HEK293T (cell line): ENCODE data around the gene MPRIP.

Experiments used
- ARNT ChIP-seq: fragments of 450-650 bp; IDR thresholded peaks from 2 replicates; pipeline ENCODE4 v1.6.1; 2017; ENCODE audit warnings: mild to moderate bottlenecking
- CTBP1 ChIP-seq: fragments of 450-650 bp; IDR thresholded peaks from 2 replicates; pipeline ENCODE4 v1.6.1; 2016; ENCODE audit warnings: borderline replicate concordance
- ELF4 ChIP-seq: fragments of 450-650 bp; IDR thresholded peaks from 2 replicates; pipeline ENCODE4 v1.6.1; 2017; ENCODE audit warnings: antibody characterized with exemption
- FOXK2 ChIP-seq: fragments of 450-650 bp; IDR thresholded peaks from 2 replicates; pipeline ENCODE4 v1.6.1; 2016; ENCODE audit warnings: mild to moderate bottlenecking
- FOXM1 ChIP-seq: fragments of 450-650 bp; IDR thresholded peaks from 2 replicates; pipeline ENCODE4 v1.6.1; 2017; ENCODE audit warnings: mild to moderate bottlenecking, borderline replicate concordance
- HDGF ChIP-seq: fragments of 450-650 bp; IDR thresholded peaks from 2 replicates; pipeline ENCODE4 v1.6.1; 2017; ENCODE audit warnings: antibody characterized with exemption, borderline replicate concordance
- L3MBTL2 ChIP-seq: fragments of 450-650 bp; conservative IDR thresholded peaks from 2 replicates; pipeline ENCODE4 v1.6.1; 2016; ENCODE audit warnings: mild to moderate bottlenecking
- NFRKB ChIP-seq: fragments of 450-650 bp; IDR thresholded peaks from 2 replicates; pipeline ENCODE4 v1.6.1; 2016; ENCODE audit warnings: mild to moderate bottlenecking, moderate library complexity
- SP1 ChIP-seq: fragments of 450-650 bp; IDR thresholded peaks from 2 replicates; pipeline ENCODE4 v1.6.1; 2017
- SUZ12 ChIP-seq: fragments of 450-650 bp; IDR thresholded peaks from 2 replicates; pipeline ENCODE4 v1.6.1; 2016; ENCODE audit warnings: mild to moderate bottlenecking
- TARDBP ChIP-seq: fragments of 450-650 bp; IDR thresholded peaks from 2 replicates; pipeline ENCODE4 v1.6.1; 2016
- TF ChIP-seq, protein P1 (sequence below): fragments of 450-650 bp; IDR thresholded peaks from 2 replicates; pipeline ENCODE4 v1.6.1; 2016

DNA sequence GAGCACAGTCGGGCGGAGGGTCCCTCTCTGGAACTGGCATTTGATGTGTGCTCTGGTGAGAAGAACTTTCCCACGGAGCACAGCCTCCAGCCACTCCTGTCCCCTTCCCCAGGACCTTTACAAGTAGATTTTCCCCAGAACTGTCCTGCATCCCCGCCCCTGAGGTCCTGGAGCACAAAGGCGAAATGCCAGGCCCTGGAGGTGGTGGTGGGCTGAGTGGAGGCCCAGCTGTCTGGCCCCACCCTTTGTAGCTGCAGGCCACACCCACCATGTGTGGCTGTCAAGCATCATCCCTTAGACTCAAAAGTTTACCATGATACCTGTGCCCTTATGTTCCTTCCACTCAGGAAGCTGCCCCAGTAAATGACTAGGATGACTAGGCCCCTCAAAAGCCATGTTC is 126.1 kb downstream of the MPRIP start:
- TF ChIP-seq L3MBTL2 (no peak), ELF4 (no peak), CTBP1 (no peak), HDGF (no peak), NFRKB (no peak), SP1 (no peak), FOXM1 (no peak), FOXK2 (no peak), SUZ12 (no peak), TARDBP (no peak), ARNT (no peak)
- TF ChIP-seq, protein P1, sequence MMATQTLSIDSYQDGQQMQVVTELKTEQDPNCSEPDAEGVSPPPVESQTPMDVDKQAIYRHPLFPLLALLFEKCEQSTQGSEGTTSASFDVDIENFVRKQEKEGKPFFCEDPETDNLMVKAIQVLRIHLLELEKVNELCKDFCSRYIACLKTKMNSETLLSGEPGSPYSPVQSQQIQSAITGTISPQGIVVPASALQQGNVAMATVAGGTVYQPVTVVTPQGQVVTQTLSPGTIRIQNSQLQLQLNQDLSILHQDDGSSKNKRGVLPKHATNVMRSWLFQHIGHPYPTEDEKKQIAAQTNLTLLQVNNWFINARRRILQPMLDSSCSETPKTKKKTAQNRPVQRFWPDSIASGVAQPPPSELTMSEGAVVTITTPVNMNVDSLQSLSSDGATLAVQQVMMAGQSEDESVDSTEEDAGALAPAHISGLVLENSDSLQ: no peak
